Measurements from ENCODE around the gene CYBB.

- TF ChIP-seq CTCF (IDR thresholded peaks at IDR 0.05; ENCODE audit: low read depth, low read length, poor library complexity, severe bottlenecking) (no peak), EZH2phosphoT487 (IDR thresholded peaks at IDR 0.05; ENCODE audit: borderline replicate concordance, low read length) (no peak)
Measured at GRCh38 chrX:37796310-37796709, 16.5 kb downstream of the CYBB start.

All from DOHH2 (cell line).